Adrenal gland (tissue), 12 donors: ENCODE results near the gene POFUT1. TPM values are rescaled to one million over a fixed set of nuclear protein-coding genes. Genes with fewer than 3 reads are reported as not detected.

Experiments
- DNase-seq, 7 donors: peaks; one replicate each; pipeline ENCODE4 v3.0.0-alpha.2; 2019 to 2020
- H3K27ac ChIP-seq, 5 donors: fragments of 200-600 bp; sonication (generic) in 4 of 5; 1 replicate in 3 of 5; 2 replicates in 2 of 5; pipeline versions ENCODE4 v1.5.1 to v1.8.0; 2016 to 2020; ENCODE audit warnings: mild to moderate bottlenecking in 1 of 5
- H3K27me3 ChIP-seq: fragments of 200-600 bp; 2 replicates; pipeline ENCODE4 v1.8.0; 2021
- H3K36me3 ChIP-seq, 2 donors: fragments of 200-600 bp; replicated peaks in 1 of 2; 1 replicate in 1 of 2; 2 replicates in 1 of 2; pipeline versions ENCODE4 v1.5.1 to v1.8.0; 2018 to 2022
- H3K4me1 ChIP-seq, 2 donors: fragments of 200-600 bp; replicated peaks in 1 of 2; 1 replicate in 1 of 2; 2 replicates in 1 of 2; pipeline versions ENCODE4 v1.5.1 to v1.8.0; 2018 to 2021
- H3K4me3 ChIP-seq, 4 donors: fragments of 200-600 bp; sonication (generic) in 3 of 4; one replicate each; pipeline ENCODE4 v1.5.1; 2016 to 2018
- H3K9me3 ChIP-seq, 3 donors: fragments of 200-600 bp; sonication (generic) in 1 of 3; replicated peaks in 1 of 3; 1 replicate in 2 of 3; 2 replicates in 1 of 3; pipeline versions ENCODE4 v1.5.1 to v1.8.0; 2016 to 2021
- POLR2A ChIP-seq, 2 donors: fragments of 450-650 bp; IDR thresholded peaks; one replicate each; pipeline ENCODE4 v1.6.1; 2017; ENCODE audit warnings: antibody characterized with exemption in 2 of 2, mild to moderate bottlenecking in 2 of 2, moderate library complexity in 1 of 2
- WGBS, 4 donors: extraction: QIAGEN DNeasy Blood & Tissue Kit in 2 of 4; methylation state at CpG; one replicate each; pipeline versions ENCODE4 v1.1.5 to v1.1.7; 2013 to 2017; 5-methylcytosine and 5-hydroxymethylcytosine counted together
- intact Hi-C, 2 donors: fragments of 100-400 bp; cut with DNase I; formaldehyde crosslinking; loops; one replicate each; pipeline versions ENCODE4 v1.14.1 to v1.15.0; 2022 to 2023
- polyA plus RNA-seq, 3 donors: library from polyadenylated mRNA; stranded (reverse); fragments of 200-250 nt in 2 of 3; fragments of 350-450 nt in 1 of 3; fragmentation: Illumina TruSeq in 1 of 3; extraction: RNeasy Lipid Tissue Mini Kit (QIAGEN cat#74804) in 1 of 3; gene quantifications; one replicate each; pipeline ENCODE4 v1.2.3, GENCODE V29; 2013 to 2014
- total RNA-seq, 9 donors: library from RNA; depleted of rRNA in 4 of 9; stranded (reverse); fragments of >200 nt in 4 of 9; fragments of 120-200 nt in 1 of 9; fragmentation: NEBNext Ultra II Directional in 1 of 9; extraction: Animal tissue kit (Norgen Biotek cat#: 25700) in 1 of 9; gene quantifications; one replicate each; pipeline versions ENCODE4 v1.1.0 to v1.2.4, GENCODE V29; 2013 to 2023
- TF ChIP-seq, protein P1 (sequence below), 6 experiments: fragments of 450-650 bp in 4 of 6; fragments of 200-600 bp in 2 of 6; sonication (generic) in 1 of 6; IDR thresholded peaks; 1 replicate in 5 of 6; 2 replicates in 1 of 6; pipeline versions ENCODE4 v1.5.1 to v1.8.0; 2016 to 2021; ENCODE audit warnings: antibody characterized with exemption in 6 of 6, mild to moderate bottlenecking in 2 of 6, moderate library complexity in 1 of 6
- donor health status: healthy with polysubstance abuse.
- donor health status: Bipolar disorder and iron deficiency.
- donor health status: DM: yes; HTN: yes; CAD: no.
- donor health status: DM: no; HTN: no; CAD: no.
- donor health status: DM: no; HTN: no; CAD: no.
- donor health status: DM: yes; HTN: yes; CAD: no.

POFUT1 gene
- total and polyA plus RNA-seq, 12 donors: 8.5 to 45.5 (median 27.7) TPM

DNA sequence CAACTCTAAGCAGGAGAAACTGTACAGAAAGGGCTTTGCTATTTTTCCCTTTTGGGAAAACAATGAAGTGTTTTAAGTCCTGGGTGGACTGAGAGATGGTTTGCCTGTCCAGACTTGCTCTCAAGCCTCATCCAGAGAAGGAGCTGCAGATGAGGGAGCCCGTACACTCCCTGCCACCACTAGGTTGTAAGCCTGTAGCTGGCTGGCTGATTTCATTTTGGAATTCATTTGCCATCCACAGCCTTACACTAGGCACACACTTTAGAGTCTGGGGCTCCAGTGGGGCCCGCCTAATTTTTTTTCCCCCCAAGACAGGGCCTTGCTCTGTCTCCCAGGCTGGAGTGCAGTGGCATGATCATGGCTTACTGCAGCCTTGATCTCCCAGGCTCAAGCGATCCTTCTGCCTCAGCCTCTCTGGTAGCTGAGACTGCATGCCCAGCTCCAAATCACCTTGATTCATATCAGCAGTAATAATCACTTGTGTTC is 28.4 kb downstream of the POFUT1 start:
- H3K4me3 ChIP-seq: no peak overlapping the region
- H3K36me3 ChIP-seq: peaks cover 0 to 42% of the 10 kb centered on the region in 2 donors
- no peaks in the 10 kb centered on the region for H3K27me3 ChIP-seq
- H3K9me3 ChIP-seq: no peaks in the 10 kb centered on the region
- TF ChIP-seq, protein P1, sequence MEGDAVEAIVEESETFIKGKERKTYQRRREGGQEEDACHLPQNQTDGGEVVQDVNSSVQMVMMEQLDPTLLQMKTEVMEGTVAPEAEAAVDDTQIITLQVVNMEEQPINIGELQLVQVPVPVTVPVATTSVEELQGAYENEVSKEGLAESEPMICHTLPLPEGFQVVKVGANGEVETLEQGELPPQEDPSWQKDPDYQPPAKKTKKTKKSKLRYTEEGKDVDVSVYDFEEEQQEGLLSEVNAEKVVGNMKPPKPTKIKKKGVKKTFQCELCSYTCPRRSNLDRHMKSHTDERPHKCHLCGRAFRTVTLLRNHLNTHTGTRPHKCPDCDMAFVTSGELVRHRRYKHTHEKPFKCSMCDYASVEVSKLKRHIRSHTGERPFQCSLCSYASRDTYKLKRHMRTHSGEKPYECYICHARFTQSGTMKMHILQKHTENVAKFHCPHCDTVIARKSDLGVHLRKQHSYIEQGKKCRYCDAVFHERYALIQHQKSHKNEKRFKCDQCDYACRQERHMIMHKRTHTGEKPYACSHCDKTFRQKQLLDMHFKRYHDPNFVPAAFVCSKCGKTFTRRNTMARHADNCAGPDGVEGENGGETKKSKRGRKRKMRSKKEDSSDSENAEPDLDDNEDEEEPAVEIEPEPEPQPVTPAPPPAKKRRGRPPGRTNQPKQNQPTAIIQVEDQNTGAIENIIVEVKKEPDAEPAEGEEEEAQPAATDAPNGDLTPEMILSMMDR (IDR thresholded peaks at IDR 0.05): no peak
- no peak for TF ChIP-seq POLR2A (IDR thresholded peaks at IDR 0.05)
- intact Hi-C loops: no loop called here
- no peaks in the 10 kb centered on the region for H3K4me1 ChIP-seq
- no peak overlapping the region for H3K27ac ChIP-seq
- WGBS, 4 donors: 95 to 97% (median 96%) methylated on average over 3 of the region's 3 CpGs
- DNase-seq: no peak

DNA sequence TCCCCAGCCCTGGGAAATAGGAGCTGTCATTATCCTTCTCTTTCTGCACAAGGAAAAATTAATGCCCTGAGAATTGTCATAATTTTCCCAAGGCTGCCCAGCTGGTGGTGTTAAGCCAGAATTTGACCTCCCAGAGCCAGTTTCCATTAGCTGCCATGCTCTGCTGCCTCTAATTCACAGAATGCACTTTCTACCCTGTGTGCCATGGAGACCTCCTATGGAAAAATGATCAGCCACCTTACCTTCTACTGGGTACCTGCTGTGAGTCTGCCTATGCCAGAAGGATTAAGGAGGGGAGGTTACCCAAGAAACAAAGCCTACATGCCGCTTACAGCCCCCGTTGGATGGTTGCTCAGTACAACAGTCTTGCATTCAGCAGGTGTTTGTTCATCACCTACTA is 29.1 kb downstream of the POFUT1 start:
- Histone ChIP-seq H3K4me1 (no peaks in the 10 kb centered on the region), H3K27ac (no peak overlapping the region), H3K27me3 (no peaks in the 10 kb centered on the region), H3K36me3 (peaks cover 0 to 35% of the 10 kb centered on the region in 2 donors), H3K4me3 (no peak overlapping the region), H3K9me3 (no peaks in the 10 kb centered on the region)
- 96 to 100% (median 98%) methylated on average over 2 of the region's 2 CpGs for WGBS, 4 donors
- TF ChIP-seq POLR2A (IDR thresholded peaks at IDR 0.05): no peak
- TF ChIP-seq, protein P1 (IDR thresholded peaks at IDR 0.05): no peak
- DNase-seq: no peak
- intact Hi-C loops: no loop called here

DNA sequence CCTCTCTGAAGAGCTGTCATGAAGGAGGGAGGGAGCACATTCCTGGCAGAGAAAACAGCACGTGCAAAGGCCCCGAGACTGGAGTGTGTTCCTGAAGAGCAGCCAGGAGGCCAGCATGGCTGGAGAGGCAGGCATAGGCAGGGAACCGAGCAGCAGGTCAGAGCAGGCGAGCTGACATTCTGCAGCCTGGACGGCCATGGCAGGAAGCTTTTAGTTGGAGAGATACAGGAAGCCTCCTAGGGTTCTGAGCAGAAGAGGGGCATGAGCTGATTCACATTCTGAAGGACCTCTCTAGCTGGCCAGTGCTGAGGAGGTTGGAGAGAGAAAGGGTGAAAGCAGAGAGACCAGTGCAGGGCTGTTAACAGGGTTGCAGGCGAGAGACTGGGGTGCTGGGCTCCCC is 29.7 kb downstream of the POFUT1 start:
- peaks cover 0 to 32% of the 10 kb centered on the region in 2 donors for H3K36me3 ChIP-seq
- no peak overlapping the region for H3K27ac ChIP-seq
- no peak overlapping the region for H3K4me3 ChIP-seq
- no peaks in the 10 kb centered on the region for H3K27me3 ChIP-seq
- H3K9me3 ChIP-seq: no peaks in the 10 kb centered on the region
- intact Hi-C loops: no loop called here
- TF ChIP-seq POLR2A (IDR thresholded peaks at IDR 0.05): no peak
- TF ChIP-seq, protein P1 (IDR thresholded peaks at IDR 0.05): no peak
- no peaks in the 10 kb centered on the region for H3K4me1 ChIP-seq
- WGBS, 4 donors: 91 to 96% (median 93%) methylated on average over 5 to 6 of the region's 6 CpGs
- DNase-seq: no peak

DNA sequence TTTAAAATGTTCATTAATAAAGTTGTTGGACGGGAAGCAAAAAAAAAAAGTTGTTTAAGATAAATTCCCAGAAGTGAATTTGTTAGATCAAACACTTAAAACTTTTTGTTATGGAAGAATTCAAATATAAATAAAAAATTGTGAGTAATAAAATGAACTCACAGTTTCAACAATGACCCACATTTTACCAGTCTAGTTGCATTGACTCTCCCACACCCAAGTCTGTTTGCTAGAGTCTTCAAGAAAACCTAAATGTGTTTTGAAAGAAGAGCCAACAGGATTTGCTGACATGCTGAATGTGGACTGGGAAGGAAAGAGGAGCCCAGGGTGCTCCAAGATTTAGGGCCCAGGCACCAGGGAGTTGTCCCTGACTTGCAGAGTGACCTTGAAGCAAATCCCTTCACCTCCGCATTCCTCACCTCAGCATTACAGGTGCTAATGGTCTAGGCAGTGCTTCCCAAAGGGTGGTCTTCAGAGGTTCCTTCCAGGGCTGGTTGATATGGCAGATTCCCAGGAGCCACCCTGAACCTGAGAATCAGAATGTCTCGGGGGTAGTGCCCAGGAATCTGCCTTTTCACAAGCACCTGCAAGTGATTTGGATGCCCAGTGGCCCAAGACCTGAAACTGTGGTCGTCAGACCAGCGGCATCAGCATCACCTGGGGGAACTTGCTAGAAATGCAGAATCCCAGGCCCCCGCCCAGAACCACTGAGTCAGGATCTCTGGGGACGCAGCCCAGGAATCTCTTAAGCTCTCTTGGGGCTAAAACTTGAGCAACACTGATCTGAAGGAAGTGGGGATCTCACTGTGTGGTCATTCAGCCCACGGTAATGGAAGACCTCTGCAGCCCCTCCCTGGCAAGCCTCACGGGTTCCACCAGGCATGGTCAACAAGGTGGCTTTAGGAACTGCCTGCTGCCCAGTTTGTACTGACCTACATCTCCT is 31.1 kb downstream of the POFUT1 start:
- intact Hi-C loops: no loop called here
- no peaks in the 10 kb centered on the region for H3K4me1 ChIP-seq
- no peaks in the 10 kb centered on the region for H3K9me3 ChIP-seq
- no peak overlapping the region for H3K4me3 ChIP-seq
- H3K27me3 ChIP-seq: no peaks in the 10 kb centered on the region
- H3K36me3 ChIP-seq: peaks cover 0 to 20% of the 10 kb centered on the region in 2 donors
- H3K27ac ChIP-seq: no peak overlapping the region
- TF ChIP-seq POLR2A (IDR thresholded peaks at IDR 0.05): no peak
- TF ChIP-seq, protein P1 (IDR thresholded peaks at IDR 0.05): no peak
- no peak for DNase-seq
- 79 to 84% (median 81%) methylated on average over 4 to 9 of the region's 9 CpGs for WGBS, 4 donors
